IMR-90 (cell line): Measurements from ENCODE around the gene PTPRS. TPM values are rescaled to one million over a fixed set of nuclear protein-coding genes. Genes with fewer than 3 reads are reported as not detected.

Experiments used
- ATAC-seq: fragments of 200-7000 bp; cut with Tn5 transposase; 2 replicates; pipeline ENCODE4 v1.9.1; 2020; ENCODE audit warnings: low read depth, mild to moderate bottlenecking, moderate library complexity
- BruUV-seq: library from RNA; stranded (reverse); fragments of 400-500 nt; replicated peaks from 2 replicates; lab custom pipeline; 2021; lab: Mats Ljungman, UMichigan
- CTCF ChIA-PET: fragments of 300-600 bp; formaldehyde crosslinking; extraction: SDS; loops from one replicate; lab custom pipeline; 2021; ENCODE audit warnings: antibody characterized with exemption; lab: Yijun Ruan, JAX
- POLR2A ChIA-PET: fragments of 300-600 bp; sonication (Branson Sonifier 250); formaldehyde crosslinking; loops from one replicate; lab custom pipeline; 2022; ENCODE audit warnings: antibody characterized with exemption; ENCODE audit not compliant: unreplicated experiment; lab: Charles Lee
- DNase-seq: peaks from one replicate; pipeline ENCODE4 v3.0.0; 2013
- H2AFZ ChIP-seq: replicated peaks from 2 replicates; pipeline ENCODE3; 2013; ENCODE audit warnings: low read length, mild to moderate bottlenecking; ENCODE audit not compliant: poor library complexity
- H2AK5ac ChIP-seq: 2 replicates; pipeline ENCODE4 v1.6.1; 2013; ENCODE audit warnings: low read depth, low read length, inconsistent platforms
- H2AK9ac ChIP-seq: replicated peaks from 2 replicates; pipeline ENCODE3; 2013; ENCODE audit warnings: mild to moderate bottlenecking, low read depth, low read length, moderate library complexity; ENCODE audit not compliant: poor library complexity
- H2BK120ac ChIP-seq: 2 replicates; pipeline ENCODE4 v1.6.1; 2013; ENCODE audit warnings: low read depth, low read length, inconsistent platforms
- H2BK15ac ChIP-seq: 3 replicates; pipeline ENCODE4 v1.6.1; 2013; ENCODE audit warnings: low read depth, low read length, inconsistent platforms
- H2BK20ac ChIP-seq: 2 replicates; pipeline ENCODE4 v1.6.1; 2013; ENCODE audit warnings: low read depth, mild to moderate bottlenecking, inconsistent platforms, low read length, moderate library complexity
- H2BK5ac ChIP-seq: 2 replicates; pipeline ENCODE4 v1.6.1; 2013; ENCODE audit warnings: mild to moderate bottlenecking, low read depth, low read length, inconsistent platforms; ENCODE audit not compliant: poor library complexity, severe bottlenecking
- H3K14ac ChIP-seq: replicated peaks from 2 replicates; pipeline ENCODE4 v1.6.1; 2013; ENCODE audit warnings: low read depth, low read length, inconsistent platforms
- H3K18ac ChIP-seq: 2 replicates; pipeline ENCODE4 v1.6.1; 2013; ENCODE audit warnings: low read depth, low read length, control low read depth
- H3K23ac ChIP-seq: 2 replicates; pipeline ENCODE4 v1.6.1; 2013; ENCODE audit warnings: low read depth, low read length, inconsistent platforms
- H3K27ac ChIP-seq: 2 replicates; pipeline ENCODE4 v1.5.1; 2013; ENCODE audit warnings: mild to moderate bottlenecking, control low read depth, low read length; ENCODE audit not compliant: insufficient read depth
- H3K27me3 ChIP-seq: 2 replicates; pipeline ENCODE4 v1.6.1; 2013; ENCODE audit warnings: low read length; ENCODE audit not compliant: control insufficient read depth, insufficient read depth
- H3K36me3 ChIP-seq: 2 replicates; pipeline ENCODE4 v1.6.1; 2013; ENCODE audit warnings: low read length, mixed read lengths; ENCODE audit not compliant: control insufficient read depth, insufficient read depth
- H3K4ac ChIP-seq: 2 replicates; pipeline ENCODE4 v1.6.1; 2013; ENCODE audit warnings: low read depth, low read length, inconsistent platforms
- H3K4me1 ChIP-seq: 2 replicates; pipeline ENCODE4 v1.6.1; 2013; ENCODE audit warnings: low read length, mixed read lengths; ENCODE audit not compliant: control insufficient read depth, insufficient read depth
- H3K4me2 ChIP-seq: 2 replicates; pipeline ENCODE4 v1.6.1; 2013; ENCODE audit warnings: low read depth, mild to moderate bottlenecking, control low read depth, low read length, moderate library complexity
- H3K4me3 ChIP-seq: 2 replicates; pipeline ENCODE4 v1.5.1; 2013; ENCODE audit warnings: low read depth, mild to moderate bottlenecking, control low read depth, low read length, moderate library complexity; ENCODE audit not compliant: insufficient read depth
- H3K56ac ChIP-seq: 2 replicates; pipeline ENCODE4 v1.6.1; 2013; ENCODE audit warnings: low read length, inconsistent platforms; ENCODE audit not compliant: insufficient read depth; ENCODE audit errors: extremely low read depth
- H3K79me1 ChIP-seq, 2 experiments: 2 replicates each; pipeline ENCODE4 v1.6.1; 2013; ENCODE audit warnings: low read length in 2 of 2, inconsistent platforms in 1 of 2, low read depth in 1 of 2
- H3K9ac ChIP-seq: 2 replicates; pipeline ENCODE4 v1.6.1; 2013; ENCODE audit warnings: low read depth, low read length, control low read depth
- H3K9me1 ChIP-seq: 2 replicates; pipeline ENCODE4 v1.6.1; 2013; ENCODE audit warnings: low read length, inconsistent platforms; ENCODE audit not compliant: insufficient read depth
- H3K9me3 ChIP-seq: 2 replicates; pipeline ENCODE4 v1.6.1; 2013; ENCODE audit warnings: low read length; ENCODE audit not compliant: control insufficient read depth, insufficient read depth
- H4K20me1 ChIP-seq: 2 replicates; pipeline ENCODE4 v1.6.1; 2013; ENCODE audit warnings: low read length, inconsistent platforms; ENCODE audit not compliant: insufficient read depth
- H4K5ac ChIP-seq: 2 replicates; pipeline ENCODE4 v1.6.1; 2013; ENCODE audit warnings: mild to moderate bottlenecking, low read depth, low read length, control low read depth
- H4K8ac ChIP-seq, 2 experiments: 2 replicates each; pipeline ENCODE4 v1.6.1; 2013; ENCODE audit warnings: low read depth in 2 of 2, low read length in 2 of 2, control low read depth in 1 of 2, inconsistent platforms in 1 of 2
- H4K91ac ChIP-seq: 2 replicates; pipeline ENCODE4 v1.6.1; 2013; ENCODE audit warnings: low read depth, low read length, inconsistent platforms; ENCODE audit not compliant: insufficient read depth
- BHLHE40 ChIP-seq: fragments of 150-350 bp; IDR thresholded peaks from 2 replicates; pipeline ENCODE4 v1.6.1; 2016; ENCODE audit warnings: mild to moderate bottlenecking, low read depth, low read length
- MAFK ChIP-seq: IDR thresholded peaks from 2 replicates; pipeline ENCODE4 v1.6.1; 2012; ENCODE audit warnings: low read depth, low read length, improper control_type of control experiment
- MAZ ChIP-seq: IDR thresholded peaks from 2 replicates; pipeline ENCODE4 v1.6.1; 2012; ENCODE audit warnings: low read depth, mild to moderate bottlenecking, low read length, improper control_type of control experiment, moderate library complexity, borderline replicate concordance
- NFE2L2 ChIP-seq: fragments of 150-350 bp; IDR thresholded peaks from 2 replicates; pipeline ENCODE4 v1.6.1; 2016; ENCODE audit warnings: low read depth, mild to moderate bottlenecking, low read length
- RAD21 ChIP-seq: IDR thresholded peaks from 2 replicates; pipeline ENCODE4 v1.6.1; 2012; ENCODE audit warnings: low read length, improper control_type of control experiment
- SMC3 ChIP-seq: fragments of 150-350 bp; IDR thresholded peaks from 2 replicates; pipeline ENCODE4 v1.6.1; 2016; ENCODE audit warnings: low read depth, mild to moderate bottlenecking, antibody characterized with exemption, low read length, moderate library complexity
- WGBS, 2 experiments: methylation state at CpG; one replicate each; pipeline versions ENCODE4 v1.1.5 to v1.1.7; 2013; ENCODE audit warnings: missing lambda C conversion rate in 2 of 2; ENCODE audit not compliant: insufficient read length in 1 of 2; ENCODE audit errors: extremely low coverage in 2 of 2; 5-methylcytosine and 5-hydroxymethylcytosine counted together
- dilution Hi-C: fragments of 300-500 bp; cut with HindIII; formaldehyde crosslinking; loops from one replicate; pipeline ENCODE4 v1.14.3; 2018; ENCODE audit warnings: low sequenced_read_pairs; ENCODE audit not compliant: unreplicated experiment
- in situ Hi-C: fragments of 300-500 bp; cut with MboI; formaldehyde crosslinking; loops from 3 replicates; pipeline ENCODE4 v1.14.3; 2019; ENCODE audit warnings: low sequenced_read_pairs, inconsistent platforms, mixed read lengths
- intact Hi-C: fragments of 100-400 bp; cut with micrococcal nuclease; formaldehyde crosslinking; loops from 2 replicates; pipeline ENCODE4 v1.10.0; 2022
- polyA plus RNA-seq, 3 experiments: library from polyadenylated mRNA; depleted of rRNA; stranded (reverse); fragments of >200 nt; gene quantifications; 2 replicates each; pipeline ENCODE4 v1.2.3, GENCODE V29; 2012; ENCODE audit warnings: low replicate concordance in 1 of 3
- total RNA-seq: library from RNA; depleted of rRNA; stranded (reverse); fragments of >200 nt; gene quantifications from 2 replicates; pipeline ENCODE4 v1.2.3, GENCODE V29; 2012
- TF ChIP-seq, protein P1 (sequence below): fragments of 150-350 bp; IDR thresholded peaks from 2 replicates; pipeline ENCODE4 v1.6.1; 2017; ENCODE audit warnings: mild to moderate bottlenecking, antibody characterized with exemption, low read length, low read depth

PTPRS gene
- total and polyA plus RNA-seq, 2 of the 4 experiments (the other 2 are of a cell fraction): 40.1 to 51.9 TPM

- Histone ChIP-seq H2BK120ac (no peak overlapping the region), H3K56ac (no peak overlapping the region), H3K4me3 (no peak overlapping the region), H3K14ac (no peak overlapping the region), H3K36me3 (peaks cover 1% of the 10 kb centered on the region), H4K91ac (no peak overlapping the region), H3K9me1 (no peaks in the 10 kb centered on the region), H3K18ac (no peak overlapping the region), H4K5ac (no peak overlapping the region), H3K79me1 (peaks cover 2 to 3% of the 10 kb centered on the region in 2 experiments; a peak in 2 of 4 replicates), H2BK20ac (no peak overlapping the region), H3K27me3 (no peaks in the 10 kb centered on the region; the same call in 1 of the 2 replicates), H3K4me1 (peaks cover under 1% of the 10 kb centered on the region; the same call in 1 of the 2 replicates), H2AK9ac (no peak overlapping the region), H3K4me2 (no peak overlapping the region), H4K20me1 (peaks cover 30% of the 10 kb centered on the region), H2AFZ (no peak overlapping the region), H3K23ac (no peak overlapping the region), H4K8ac (no peak overlapping the region), H2BK5ac (no peak overlapping the region), H2AK5ac (no peak overlapping the region), H3K9me3 (no peaks in the 10 kb centered on the region), H3K9ac (no peak overlapping the region), H2BK15ac (no peak overlapping the region), H3K27ac (no peak overlapping the region), H3K4ac (no peak overlapping the region)
- DNase-seq (no peak), ATAC-seq (no peak)
- no TSS peak for BruUV-seq
- TF ChIP-seq MAFK: no peak
- no peak for TF ChIP-seq NFE2L2
- no peak for TF ChIP-seq BHLHE40
- no peak for TF ChIP-seq SMC3
- TF ChIP-seq, protein P1, sequence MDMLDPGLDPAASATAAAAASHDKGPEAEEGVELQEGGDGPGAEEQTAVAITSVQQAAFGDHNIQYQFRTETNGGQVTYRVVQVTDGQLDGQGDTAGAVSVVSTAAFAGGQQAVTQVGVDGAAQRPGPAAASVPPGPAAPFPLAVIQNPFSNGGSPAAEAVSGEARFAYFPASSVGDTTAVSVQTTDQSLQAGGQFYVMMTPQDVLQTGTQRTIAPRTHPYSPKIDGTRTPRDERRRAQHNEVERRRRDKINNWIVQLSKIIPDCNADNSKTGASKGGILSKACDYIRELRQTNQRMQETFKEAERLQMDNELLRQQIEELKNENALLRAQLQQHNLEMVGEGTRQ: no peak
- no peak for TF ChIP-seq MAZ
- no peak for TF ChIP-seq RAD21
- dilution Hi-C loops (no loop called here), intact Hi-C loops (no loop called here), in situ Hi-C loops (no loop called here)
- 94% methylated on average over 5 of the region's 17 CpGs; no CpG with 5 or more reads in 1 of the 2 experiments for WGBS, 2 experiments
- CTCF ChIA-PET: no interaction called here
- POLR2A ChIA-PET: no interaction called here
Measured at GRCh38 chr19:5333581-5334365, 6.8 kb downstream of the PTPRS start.
